ENCODE measurements around the gene HOXB2.

HOXB2 gene

DNA sequence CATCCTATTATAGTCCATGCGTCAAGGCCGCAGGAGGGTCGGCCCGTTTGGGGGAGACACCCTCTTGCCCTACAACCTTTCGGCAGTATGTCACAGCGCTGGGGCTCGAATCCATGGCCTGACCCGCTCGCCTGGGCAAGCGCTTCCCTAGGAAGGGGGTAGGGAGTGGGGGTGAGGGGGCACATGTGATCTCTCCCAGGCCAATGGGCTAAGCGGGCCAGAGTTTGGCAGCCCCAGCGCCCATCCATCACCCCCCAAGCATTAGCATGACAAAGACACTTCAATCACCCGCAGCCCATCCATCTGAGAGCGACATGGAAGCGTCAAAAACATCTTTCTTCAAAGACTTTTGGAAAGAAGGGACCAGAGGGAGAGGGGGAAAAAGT is 14.0 kb downstream of the HOXB2 start, which contains the start of gene HOXB1:
Gene HOXB1, minus strand, starts transcription at position 125 of the 386 bp plus-strand sequence. Its CDS starts 107 bp downstream, at position 18.
- TF ChIP-seq JUND (IDR thresholded peaks at IDR 0.05; ENCODE audit: low read depth) = no peak
- no peak for DNase-seq (ENCODE audit: low read depth in 1 of 2, low spot score in 1 of 2)
- in situ Hi-C loops (cut with HindIII; ENCODE audit: low pct_unique_long_range_greater_than_20kb, low sequenced_read_pairs) = no loop called here

DNA sequence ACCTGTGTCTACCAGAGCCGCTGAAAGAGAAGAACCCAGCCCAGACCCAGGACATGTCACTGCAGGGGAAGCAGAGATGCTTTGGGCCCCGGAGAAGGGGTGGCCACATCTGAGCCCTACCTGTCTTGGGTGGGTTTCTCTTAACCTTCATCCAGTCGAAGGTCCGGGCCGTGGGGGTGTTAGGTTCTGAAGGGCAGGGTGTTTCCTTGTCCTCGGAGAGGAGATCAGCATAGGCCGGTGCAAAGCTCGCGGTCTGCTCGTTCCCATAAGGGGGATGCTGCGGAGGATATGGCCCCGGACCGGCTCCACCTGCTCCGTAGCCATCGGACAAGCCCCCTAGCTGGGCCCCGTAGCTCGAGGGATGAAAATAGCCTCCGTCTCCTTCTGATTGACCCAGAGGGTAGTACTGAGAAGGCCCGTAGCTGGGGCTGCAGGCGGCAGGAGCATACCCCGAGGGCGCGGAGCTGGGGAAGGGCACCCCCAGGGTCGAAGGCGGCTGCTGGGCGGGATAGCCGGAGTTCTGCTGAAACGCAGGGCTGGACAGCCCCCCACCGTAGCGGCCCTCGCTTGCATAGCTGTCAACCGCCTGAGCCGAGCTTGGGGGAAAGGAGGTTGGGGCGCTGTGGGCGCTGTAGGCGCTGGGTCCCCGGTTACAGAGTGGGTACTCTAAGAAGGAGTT is 14.6 kb downstream of the HOXB2 start:
- no peak for TF ChIP-seq JUND (IDR thresholded peaks at IDR 0.05; ENCODE audit: low read depth)
- no peak for DNase-seq (ENCODE audit: low read depth in 1 of 2, low spot score in 1 of 2)
- in situ Hi-C loops (cut with HindIII; ENCODE audit: low pct_unique_long_range_greater_than_20kb, low sequenced_read_pairs) = no loop called here

DNA sequence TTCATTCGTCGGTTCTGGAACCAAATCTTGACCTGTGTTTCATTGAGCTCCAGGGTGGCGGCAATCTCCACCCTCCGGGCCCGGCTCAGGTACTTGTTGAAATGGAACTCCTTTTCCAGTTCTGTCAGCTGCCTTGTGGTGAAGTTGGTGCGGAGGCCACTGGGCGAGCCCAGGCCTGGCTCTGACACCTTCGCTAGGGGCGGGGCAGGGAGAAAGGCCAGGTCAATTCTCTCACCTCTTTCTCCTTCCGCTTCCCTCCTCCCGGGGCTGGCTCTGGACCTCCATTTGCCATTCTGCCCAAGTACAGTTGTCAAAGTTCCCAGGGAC is 15.3 kb downstream of the HOXB2 start:
- DNase-seq (ENCODE audit: low read depth in 1 of 2, low spot score in 1 of 2) = no peak
- no peak for TF ChIP-seq JUND (IDR thresholded peaks at IDR 0.05; ENCODE audit: low read depth)
- in situ Hi-C loops (cut with HindIII; ENCODE audit: low pct_unique_long_range_greater_than_20kb, low sequenced_read_pairs) = no loop called here

DNA sequence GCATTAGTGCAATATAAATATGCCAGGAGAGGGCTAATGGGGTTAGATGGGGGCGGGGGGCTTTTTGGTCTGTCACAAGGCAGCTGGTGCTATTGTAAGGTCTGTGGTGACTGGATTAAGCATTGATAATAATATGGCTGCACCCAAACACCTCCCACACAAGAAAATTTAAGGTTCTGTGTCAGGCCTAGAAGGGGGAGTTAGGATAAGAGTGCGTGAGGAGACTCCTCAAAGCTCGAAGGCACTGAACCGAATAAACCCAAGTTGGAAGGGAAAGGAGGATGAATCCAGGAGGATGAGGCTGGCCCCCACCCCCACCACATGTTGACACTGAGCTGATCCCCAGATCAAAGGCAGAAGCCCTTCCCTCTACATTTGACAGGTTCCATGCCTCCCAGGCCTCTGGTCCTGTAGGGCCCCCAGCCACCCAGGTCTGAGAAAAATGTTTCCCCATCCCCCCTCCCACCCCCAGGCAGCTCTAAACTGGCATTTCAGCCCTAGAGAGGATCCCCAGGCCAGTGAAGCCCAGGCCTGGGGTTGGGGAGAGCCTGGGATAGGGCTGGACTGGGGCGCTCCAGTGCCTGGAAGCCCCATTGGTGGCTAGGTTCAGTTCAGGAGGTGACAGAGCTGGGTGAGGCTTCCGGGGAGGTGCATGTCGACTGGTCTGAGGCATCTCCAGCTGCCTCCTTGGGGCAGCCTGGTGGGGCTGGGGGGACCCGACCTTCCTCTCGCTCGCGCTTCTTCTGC is 15.8 kb downstream of the HOXB2 start:
- in situ Hi-C loops (cut with HindIII; ENCODE audit: low pct_unique_long_range_greater_than_20kb, low sequenced_read_pairs) = no loop called here
- no peak for TF ChIP-seq JUND (IDR thresholded peaks at IDR 0.05; ENCODE audit: low read depth)
- DNase-seq (ENCODE audit: low read depth in 1 of 2, low spot score in 1 of 2) = no peak

DNA sequence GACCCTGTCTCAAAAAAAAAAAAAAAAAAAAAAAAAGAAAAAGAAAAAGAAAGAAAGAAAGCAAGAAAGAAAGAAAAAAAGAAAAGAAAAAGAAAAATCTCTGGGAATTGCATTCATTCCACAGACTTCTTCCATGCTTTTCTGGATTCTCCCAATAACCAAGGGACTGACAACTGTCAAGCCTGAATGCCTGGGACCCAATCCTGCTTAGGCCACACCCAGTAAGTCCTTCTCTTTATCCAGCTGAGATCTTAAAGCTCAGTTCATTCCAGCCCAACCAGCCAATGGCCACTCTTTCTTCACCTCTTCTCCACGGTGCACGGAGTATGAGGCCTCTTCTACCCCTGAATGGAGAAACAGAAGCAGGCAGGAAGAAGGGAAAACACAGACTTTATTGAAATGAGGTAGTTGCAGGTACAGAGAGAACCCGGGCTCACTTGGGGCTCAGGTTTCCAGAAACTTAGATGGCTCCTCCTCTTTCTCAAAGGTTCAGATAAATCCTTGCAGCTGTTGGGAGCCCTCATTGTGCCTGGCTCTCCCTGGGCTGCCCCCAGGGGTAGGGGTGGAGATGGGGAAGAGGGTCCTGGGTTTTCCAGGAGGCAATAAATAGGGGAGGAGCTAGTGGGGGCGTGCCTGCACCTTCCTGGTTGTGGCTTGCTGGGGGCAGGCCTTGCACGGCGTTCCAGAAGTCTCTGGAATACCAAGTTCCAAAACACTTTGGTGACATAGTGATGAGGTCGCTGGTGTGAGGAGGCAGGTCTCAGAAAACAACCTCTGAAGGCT is 16.6 kb downstream of the HOXB2 start:
- peak; percentile 68 to 82 for DNase-seq (ENCODE audit: low read depth in 1 of 2, low spot score in 1 of 2)
- no peak for TF ChIP-seq JUND (IDR thresholded peaks at IDR 0.05; ENCODE audit: low read depth)
- in situ Hi-C loops (cut with HindIII; ENCODE audit: low pct_unique_long_range_greater_than_20kb, low sequenced_read_pairs) = no loop called here

DNA sequence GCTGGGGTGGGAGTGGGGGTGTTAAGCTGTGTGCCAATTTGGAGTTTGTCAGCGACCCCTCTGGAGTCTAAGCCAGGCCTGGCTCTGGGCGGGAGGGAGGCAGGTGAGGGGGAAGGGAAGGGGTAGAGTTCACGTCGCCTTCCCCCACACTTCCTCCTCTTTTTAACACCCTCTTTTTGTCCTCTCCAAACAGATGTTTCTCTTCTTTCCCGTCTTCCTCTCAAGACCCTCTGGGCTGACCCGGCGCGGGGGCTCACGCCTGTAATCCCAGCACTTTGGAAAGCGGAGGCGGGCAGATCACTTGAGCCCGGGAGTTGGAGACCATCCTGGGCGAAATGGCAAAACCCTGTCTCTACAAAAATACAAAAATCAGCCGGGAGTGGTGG is 17.4 kb downstream of the HOXB2 start:
- TF ChIP-seq JUND (IDR thresholded peaks at IDR 0.05; ENCODE audit: low read depth) = no peak
- in situ Hi-C loops (cut with HindIII; ENCODE audit: low pct_unique_long_range_greater_than_20kb, low sequenced_read_pairs) = no loop called here
- DNase-seq (ENCODE audit: low read depth in 1 of 2, low spot score in 1 of 2) = no peak

DNA sequence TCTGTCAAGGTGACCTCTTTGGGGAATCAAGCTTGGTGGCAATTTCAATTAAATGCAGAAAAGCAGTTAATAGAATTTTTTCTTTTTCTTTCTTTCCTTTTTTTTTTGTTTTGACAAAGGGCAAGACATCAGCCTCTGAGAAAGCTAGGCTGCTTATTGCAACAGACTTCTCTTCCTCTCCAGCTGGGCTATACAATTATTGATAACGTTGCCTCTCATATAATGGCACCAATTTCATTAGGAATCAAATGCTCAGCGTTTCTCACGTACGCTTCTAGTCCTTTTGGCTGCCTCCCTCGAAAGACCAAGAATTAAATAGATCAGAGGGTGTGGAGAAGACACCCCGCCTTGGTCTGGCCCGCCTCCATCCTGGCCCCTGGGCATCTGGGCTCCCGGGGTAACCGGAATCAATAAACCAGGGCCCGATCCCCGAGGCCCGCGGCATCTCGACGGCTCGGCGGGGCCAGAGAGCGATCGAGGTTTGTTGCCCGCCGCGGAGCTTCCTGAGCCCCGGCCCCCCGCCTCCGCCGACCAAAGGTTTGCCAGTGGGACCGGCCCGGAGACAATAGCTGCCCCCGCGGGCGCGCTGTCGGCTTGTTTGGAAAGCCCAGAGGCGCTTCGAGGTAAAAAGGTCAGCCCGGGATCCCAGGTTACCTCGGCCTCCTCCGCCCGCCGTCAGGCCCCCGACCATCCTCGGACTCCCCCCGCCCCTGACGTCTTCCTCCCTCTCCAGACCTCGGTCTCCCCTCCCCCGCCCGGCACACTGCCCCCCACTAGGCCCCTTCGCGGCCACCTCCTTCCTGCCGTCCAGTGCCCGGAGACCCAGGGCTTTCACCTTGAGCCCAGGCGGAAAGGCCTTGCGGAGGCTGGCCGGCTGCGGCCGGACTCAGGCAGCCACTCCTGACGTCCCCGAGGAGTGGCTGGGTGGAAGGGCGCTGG is 18.0 kb downstream of the HOXB2 start:
- in situ Hi-C loops (cut with HindIII; ENCODE audit: low pct_unique_long_range_greater_than_20kb, low sequenced_read_pairs) = no loop called here
- TF ChIP-seq JUND (IDR thresholded peaks at IDR 0.05; ENCODE audit: low read depth) = no peak
- no peak for DNase-seq (ENCODE audit: low read depth in 1 of 2, low spot score in 1 of 2)

DNA sequence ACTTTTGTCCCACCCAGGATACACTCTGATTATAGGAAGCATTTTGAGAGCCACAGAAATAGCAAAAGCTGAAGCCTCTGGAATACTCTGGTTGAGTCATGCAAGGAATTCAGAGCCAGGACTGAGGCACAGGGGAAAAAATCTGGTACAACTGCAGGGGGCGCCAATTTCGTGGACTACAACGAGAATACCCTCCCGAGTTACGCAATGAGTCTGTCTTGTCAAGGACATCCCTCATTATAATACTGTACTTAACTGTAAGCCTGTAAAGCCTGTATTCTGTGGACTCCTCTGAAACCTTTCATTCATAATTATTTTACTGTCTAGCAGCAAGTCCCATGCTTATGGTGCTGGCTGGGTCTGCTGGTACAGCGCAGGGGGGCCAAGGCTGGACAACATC is 21.9 kb downstream of the HOXB2 start:
- in situ Hi-C loops (cut with HindIII; ENCODE audit: low pct_unique_long_range_greater_than_20kb, low sequenced_read_pairs) = no loop called here
- TF ChIP-seq JUND (IDR thresholded peaks at IDR 0.05; ENCODE audit: low read depth) = no peak
- DNase-seq (ENCODE audit: low read depth in 1 of 2, low spot score in 1 of 2) = peak in 1 of 2 experiments; percentile 69

DNA sequence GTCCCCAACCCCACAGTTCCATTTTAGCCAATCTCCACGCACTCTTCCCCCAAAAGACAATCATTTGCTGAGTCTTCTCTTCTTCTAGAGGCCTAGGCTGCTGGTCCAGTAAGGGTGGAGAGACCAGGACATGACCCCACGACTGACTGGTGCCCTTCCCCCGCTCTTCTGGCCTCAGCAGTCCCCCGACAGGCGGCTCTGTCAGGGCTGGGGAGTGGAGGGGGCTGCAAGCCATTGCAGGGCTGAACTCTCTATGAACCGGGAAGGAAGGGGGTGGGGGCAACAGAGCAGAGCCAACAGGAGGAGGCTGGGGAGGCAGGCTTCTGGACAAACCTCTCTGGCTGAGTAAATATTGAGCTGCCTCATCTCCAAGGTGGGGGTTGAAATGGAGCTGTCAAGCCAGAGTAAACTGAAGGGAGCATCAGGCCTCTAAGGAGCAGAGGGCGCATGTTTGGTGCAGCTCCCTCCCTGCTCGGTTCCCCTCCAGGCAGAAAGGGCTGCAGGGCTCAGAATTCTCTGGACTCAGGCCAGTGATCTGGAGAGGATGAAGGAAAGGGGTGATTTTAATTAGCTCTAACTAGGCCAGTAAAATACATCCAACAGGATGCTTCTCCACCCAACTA is 22.8 kb downstream of the HOXB2 start:
- TF ChIP-seq JUND (IDR thresholded peaks at IDR 0.05; ENCODE audit: low read depth) = no peak; the same call in 1 of the 2 replicates
- peak; percentile 64 to 96 for DNase-seq (ENCODE audit: low read depth in 1 of 2, low spot score in 1 of 2)
- in situ Hi-C loops (cut with HindIII; ENCODE audit: low pct_unique_long_range_greater_than_20kb, low sequenced_read_pairs) = no loop called here

DNA sequence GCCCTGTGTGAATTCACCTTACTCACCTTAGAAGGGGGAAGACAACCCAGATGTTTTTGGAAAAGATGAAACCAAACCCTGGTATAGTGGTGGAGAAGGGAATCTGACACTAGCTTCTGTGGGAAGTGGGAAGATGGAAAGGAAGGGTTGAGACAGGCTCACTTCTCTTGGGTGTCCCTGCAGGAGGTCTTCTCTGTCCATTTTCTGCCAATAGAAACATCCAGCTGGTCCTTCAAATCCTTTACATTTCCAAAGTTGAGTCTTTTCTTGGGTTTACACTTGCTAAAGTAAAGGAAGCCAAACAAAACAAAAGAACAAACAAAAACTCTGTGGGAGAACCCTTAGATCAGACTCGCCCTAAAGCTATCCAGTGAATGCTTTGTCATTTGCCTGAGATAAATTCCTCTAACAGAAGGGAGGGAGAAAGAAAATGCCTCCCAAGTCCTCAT is 24.3 kb downstream of the HOXB2 start:
- TF ChIP-seq JUND (IDR thresholded peaks at IDR 0.05; ENCODE audit: low read depth) = no peak
- DNase-seq (ENCODE audit: low read depth in 1 of 2, low spot score in 1 of 2) = peak in 1 of 2 experiments; percentile 77
- in situ Hi-C loops (cut with HindIII; ENCODE audit: low pct_unique_long_range_greater_than_20kb, low sequenced_read_pairs) = no loop called here

DNA sequence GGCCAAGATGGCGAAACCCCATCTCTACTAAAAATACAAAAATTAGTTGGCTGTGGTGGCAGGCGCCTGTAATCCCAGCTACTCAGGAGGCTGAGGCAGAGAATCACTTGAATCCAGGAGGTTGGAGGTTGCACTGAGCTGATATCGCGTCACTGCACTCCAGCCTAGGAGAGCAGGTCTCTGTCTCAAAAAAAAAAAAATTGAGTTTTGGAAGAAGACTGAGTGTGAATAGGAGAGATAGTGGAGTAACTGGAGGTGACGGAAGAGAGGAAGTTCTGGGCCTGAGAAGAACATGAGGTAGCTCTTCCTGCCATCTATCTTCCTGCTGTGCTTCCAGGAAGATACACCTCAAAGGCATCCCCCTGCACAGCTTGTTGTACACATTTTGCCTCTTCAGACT is 25.5 kb downstream of the HOXB2 start:
- no peak for TF ChIP-seq JUND (IDR thresholded peaks at IDR 0.05; ENCODE audit: low read depth)
- no peak for DNase-seq (ENCODE audit: low read depth in 1 of 2, low spot score in 1 of 2)
- in situ Hi-C loops (cut with HindIII; ENCODE audit: low pct_unique_long_range_greater_than_20kb, low sequenced_read_pairs) = no loop called here
